Endodermal cell (in vitro differentiated cells): ENCODE data around the gene DUSP5. TPM values are rescaled to one million over a fixed set of nuclear protein-coding genes. Genes with fewer than 3 reads are reported as not detected.

ENCODE experiments used
- DNase-seq: peaks from one replicate; pipeline ENCODE4 v3.0.0-alpha.2; 2017
- H3K27ac ChIP-seq: 2 replicates; pipeline ENCODE4 v1.5.1; 2013; ENCODE audit warnings: mild to moderate bottlenecking, low read depth, low read length, moderate library complexity
- H3K27me3 ChIP-seq: 2 replicates; pipeline ENCODE4 v1.6.1; 2013; ENCODE audit warnings: mild to moderate bottlenecking, low read length, moderate library complexity; ENCODE audit not compliant: insufficient read depth, control insufficient read depth, poor library complexity, severe bottlenecking
- H3K36me3 ChIP-seq: 2 replicates; pipeline ENCODE4 v1.7.0; 2013; ENCODE audit warnings: mild to moderate bottlenecking, low read length, moderate library complexity; ENCODE audit not compliant: control insufficient read depth, insufficient read depth
- H3K4me1 ChIP-seq: one replicate; pipeline ENCODE4 v1.7.0; 2013; ENCODE audit warnings: low read length; ENCODE audit not compliant: control insufficient read depth, insufficient read depth
- H3K4me3 ChIP-seq: 2 replicates; pipeline ENCODE4 v1.5.1; 2013; ENCODE audit warnings: mild to moderate bottlenecking, low read length, moderate library complexity
- H3K9ac ChIP-seq: 2 replicates; pipeline ENCODE4 v1.6.1; 2013; ENCODE audit warnings: mild to moderate bottlenecking, low read length, moderate library complexity; ENCODE audit not compliant: poor library complexity, severe bottlenecking; ENCODE audit errors: extremely low read depth
- H3K9me3 ChIP-seq: 2 replicates; pipeline ENCODE4 v1.6.1; 2013; ENCODE audit warnings: mild to moderate bottlenecking, low read length, moderate library complexity; ENCODE audit not compliant: control insufficient read depth
- H3K27ac Mint-ChIP-seq: 2 replicates; pipeline ENCODE4 v1.8.0; 2020; ENCODE audit warnings: mixed read lengths
- H3K27me3 Mint-ChIP-seq: 2 replicates; pipeline ENCODE4 v1.8.0; 2021; ENCODE audit warnings: mild to moderate bottlenecking, mixed read lengths; ENCODE audit not compliant: insufficient read depth
- H3K36me3 Mint-ChIP-seq: 2 replicates; pipeline ENCODE4 v1.8.0; 2020; ENCODE audit warnings: low read depth, mixed read lengths
- H3K4me1 Mint-ChIP-seq: 2 replicates; pipeline ENCODE4 v1.8.0; 2020; ENCODE audit warnings: mixed read lengths
- H3K4me3 Mint-ChIP-seq: 2 replicates; pipeline ENCODE4 v1.8.0; 2020; ENCODE audit warnings: mild to moderate bottlenecking, moderate library complexity, mixed read lengths
- H3K9me3 Mint-ChIP-seq: 2 replicates; pipeline ENCODE4 v1.8.0; 2020; ENCODE audit warnings: mild to moderate bottlenecking, mixed read lengths
- CTCF ChIP-seq: fragments of 200-600 bp; sonication (generic); conservative IDR thresholded peaks from 2 replicates; pipeline ENCODE4 v1.5.0; 2021; ENCODE audit warnings: antibody characterized with exemption, mild to moderate bottlenecking
- WGBS, 2 experiments: methylation state at CpG; one replicate each; pipeline versions ENCODE4 v1.1.5 to v1.1.7; 2013; ENCODE audit warnings: missing lambda C conversion rate in 2 of 2, mixed read lengths in 1 of 2; ENCODE audit not compliant: insufficient coverage in 1 of 2, insufficient read length in 1 of 2; 5-methylcytosine and 5-hydroxymethylcytosine counted together
- total RNA-seq, 2 donors: library from RNA; stranded (reverse); fragmentation: NEBNext Ultra II Directional in 1 of 2; extraction: Animal tissue kit (Norgen Biotek cat#: 25700) in 1 of 2; gene quantifications; 2 replicates in 1 of 2; 3 replicates in 1 of 2; pipeline ENCODE4 v1.2.1, GENCODE V29; 2021

Gene DUSP5
- total RNA-seq, 2 donors from 2014 or later: 60.0 to 60.3 TPM

DNA sequence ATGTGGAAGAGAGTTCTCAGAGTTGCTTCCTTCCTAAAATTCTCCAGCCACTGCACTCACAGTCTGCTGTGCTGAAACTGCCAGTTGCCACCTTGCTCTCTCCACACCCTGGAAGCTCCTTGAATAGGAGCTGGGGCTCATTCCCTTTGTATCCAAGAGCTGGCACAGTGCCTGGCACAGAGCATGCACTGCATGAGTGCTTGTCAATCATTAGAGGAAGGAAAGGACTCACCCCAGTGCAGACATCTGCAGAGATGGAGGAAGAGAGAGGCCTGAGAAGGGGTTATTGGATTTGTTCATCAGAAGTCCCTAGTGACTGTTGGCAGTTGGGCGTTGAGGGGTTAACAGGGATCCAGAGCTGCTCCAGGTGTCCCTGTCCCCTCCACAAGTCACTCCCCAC is 41.7 kb upstream of the DUSP5 start:
- H3K4me1 ChIP-seq: no peaks in the 10 kb centered on the region
- H3K36me3 ChIP-seq: no peaks in the 10 kb centered on the region
- H3K27me3 Mint-ChIP-seq: peaks cover 3% of the 10 kb centered on the region
- no peaks in the 10 kb centered on the region for H3K9me3 Mint-ChIP-seq
- DNase-seq: no peak
- H3K27me3 ChIP-seq: no peaks in the 10 kb centered on the region
- H3K4me3 ChIP-seq: no peak overlapping the region
- H3K9me3 ChIP-seq: no peaks in the 10 kb centered on the region
- no peaks in the 10 kb centered on the region for H3K36me3 Mint-ChIP-seq
- no CpG with 5 or more reads among the region's 1 CpG for WGBS, 2 experiments
- no peaks in the 10 kb centered on the region for H3K4me1 Mint-ChIP-seq
- no peak overlapping the region for H3K27ac Mint-ChIP-seq
- H3K4me3 Mint-ChIP-seq: no peak overlapping the region
- TF ChIP-seq CTCF: no peak
- H3K27ac ChIP-seq: no peak overlapping the region
- no peak overlapping the region for H3K9ac ChIP-seq

DNA sequence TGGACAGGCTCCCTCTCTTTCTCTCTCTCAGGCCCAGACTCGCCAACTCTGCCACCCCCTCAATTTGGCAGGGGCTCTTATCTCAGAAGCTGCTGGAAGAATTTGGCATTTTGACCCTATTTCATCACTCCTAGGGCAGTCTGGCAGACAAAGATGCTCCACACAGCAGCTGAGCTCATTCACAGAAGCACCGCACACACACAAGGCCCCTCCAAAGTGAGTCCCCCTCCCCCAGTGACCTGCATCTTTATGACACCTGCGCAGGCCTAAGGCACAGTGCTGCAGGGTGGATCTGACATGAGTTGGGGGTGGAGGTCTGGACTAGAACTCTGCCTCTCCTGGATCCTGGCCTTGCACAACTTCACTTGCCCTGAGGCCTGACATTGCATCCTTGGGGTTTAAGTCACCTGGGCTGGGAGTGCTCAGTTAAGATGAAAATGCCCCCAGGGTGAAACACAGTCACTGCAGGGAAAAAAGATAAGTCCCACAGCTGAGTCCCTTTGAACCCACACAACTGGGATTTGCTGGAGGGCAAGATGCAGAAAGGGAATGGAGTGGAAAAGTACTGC is 41.1 kb upstream of the DUSP5 start:
- no peaks in the 10 kb centered on the region for H3K27me3 ChIP-seq
- no peak overlapping the region for H3K27ac Mint-ChIP-seq
- no peak for TF ChIP-seq CTCF
- H3K27me3 Mint-ChIP-seq: peaks cover 4% of the 10 kb centered on the region
- WGBS, 2 experiments: 83 to 100% methylated on average over 1 to 3 of the region's 3 CpGs
- H3K36me3 Mint-ChIP-seq: no peaks in the 10 kb centered on the region
- H3K9me3 ChIP-seq: no peaks in the 10 kb centered on the region
- no peaks in the 10 kb centered on the region for H3K4me1 Mint-ChIP-seq
- peak; percentile 41 for DNase-seq
- H3K4me3 ChIP-seq: no peak overlapping the region
- H3K36me3 ChIP-seq: no peaks in the 10 kb centered on the region
- H3K4me3 Mint-ChIP-seq: no peak overlapping the region
- no peaks in the 10 kb centered on the region for H3K9me3 Mint-ChIP-seq
- no peak overlapping the region for H3K9ac ChIP-seq
- no peaks in the 10 kb centered on the region for H3K4me1 ChIP-seq
- H3K27ac ChIP-seq: no peak overlapping the region

GRCh38 chr10:110457851-110458250 is 39.9 kb upstream of the DUSP5 start:
- no peak overlapping the region for H3K4me3 Mint-ChIP-seq

More at GRCh38 chr10:110457851-110458250, 39.9 kb upstream of the DUSP5 start:
- 88 to 89% methylated on average over 5 to 9 of the region's 9 CpGs for WGBS, 2 experiments
- Mint-ChIP-seq H3K9me3 (no peaks in the 10 kb centered on the region), H3K27ac (no peak overlapping the region), H3K27me3 (peaks cover 4% of the 10 kb centered on the region), H3K4me1 (no peaks in the 10 kb centered on the region), H3K36me3 (no peaks in the 10 kb centered on the region)
- H3K36me3 ChIP-seq: no peaks in the 10 kb centered on the region
- peak; percentile 17 for DNase-seq
- no peak overlapping the region for H3K27ac ChIP-seq
- H3K4me3 ChIP-seq: no peak overlapping the region
- TF ChIP-seq CTCF: no peak
- H3K4me1 ChIP-seq: no peaks in the 10 kb centered on the region
- H3K27me3 ChIP-seq: no peaks in the 10 kb centered on the region
- no peaks in the 10 kb centered on the region for H3K9me3 ChIP-seq
- H3K9ac ChIP-seq: no peak overlapping the region
